PC-3 (cell line): ENCODE results near the gene NPY. TPM values are rescaled to one million over a fixed set of nuclear protein-coding genes. Genes with fewer than 3 reads are reported as not detected.
"Not testable (repeated sequence)": the region's sequence is repeated elsewhere in the genome, so short reads cannot be mapped to it uniquely, and the experiment has no call there.

Source experiments
- ATAC-seq: fragments of 200-7000 bp; cut with Tn5 transposase; 2 replicates; pipeline ENCODE4 v1.9.1; 2020; ENCODE audit warnings: mild to moderate bottlenecking, moderate library complexity
- BruUV-seq: library from RNA; stranded (reverse); fragments of 400-500 nt; replicated peaks from 2 replicates; lab custom pipeline; 2021; lab: Mats Ljungman, UMichigan
- CTCF ChIA-PET: fragments of 300-600 bp; sonication (Branson Sonifier 250); formaldehyde crosslinking; loops from one replicate; lab custom pipeline; 2022; ENCODE audit warnings: antibody characterized with exemption; lab: Charles Lee
- POLR2A ChIA-PET: fragments of 300-600 bp; sonication (Branson Sonifier 250); formaldehyde crosslinking; loops from one replicate; lab custom pipeline; 2022; ENCODE audit warnings: antibody characterized with exemption; ENCODE audit not compliant: unreplicated experiment; lab: Charles Lee
- DNase-seq: peaks from one replicate; pipeline ENCODE4 v3.0.0-alpha.2; 2015
- H2AFZ ChIP-seq: fragments of 300-600 bp; sonication (generic); 2 replicates; pipeline ENCODE4 v1.6.0; 2016; ENCODE audit warnings: antibody characterized with exemption, low read length
- H3F3A ChIP-seq: fragments of 300-600 bp; sonication (generic); one replicate; pipeline ENCODE4 v1.6.0; 2017; ENCODE audit warnings: antibody characterized with exemption, low read length, control low read depth, mild to moderate bottlenecking; ENCODE audit not compliant: unreplicated experiment
- H3K27ac ChIP-seq: fragments of 300-600 bp; sonication (generic); 2 replicates; pipeline ENCODE4 v1.5.1; 2016; ENCODE audit warnings: mild to moderate bottlenecking, low read length
- H3K27me3 ChIP-seq: fragments of 300-600 bp; sonication (generic); 2 replicates; pipeline ENCODE4 v1.6.1; 2016; ENCODE audit warnings: low read length, mixed read lengths
- H3K36me3 ChIP-seq: fragments of 300-600 bp; sonication (generic); 2 replicates; pipeline ENCODE4 v1.6.1; 2016; ENCODE audit warnings: low read depth, mixed run types, low read length, mixed read lengths
- H3K4me1 ChIP-seq: fragments of 300-600 bp; sonication (generic); 2 replicates; pipeline ENCODE4 v1.5.1; 2016; ENCODE audit warnings: low read length; ENCODE audit not compliant: insufficient read depth
- H3K4me2 ChIP-seq: fragments of 300-600 bp; sonication (generic); 2 replicates; pipeline ENCODE4 v1.6.0; 2016; ENCODE audit warnings: low read length
- H3K4me3 ChIP-seq: fragments of 300-600 bp; sonication (generic); 2 replicates; pipeline ENCODE4 v1.5.1; 2016; ENCODE audit warnings: mild to moderate bottlenecking, low read length, mixed read lengths
- H3K79me2 ChIP-seq: fragments of 300-600 bp; sonication (generic); 2 replicates; pipeline ENCODE4 v1.6.1; 2017; ENCODE audit warnings: low read length, mixed read lengths
- H3K9ac ChIP-seq: fragments of 300-600 bp; sonication (generic); 2 replicates; pipeline ENCODE4 v1.6.0; 2016; ENCODE audit warnings: mild to moderate bottlenecking, low read length
- H3K9me2 ChIP-seq: fragments of 300-600 bp; sonication (generic); replicated peaks from 2 replicates; pipeline ENCODE4 v1.6.1; 2016; ENCODE audit warnings: mixed run types, low read length, mixed read lengths
- H3K9me3 ChIP-seq: fragments of 300-600 bp; sonication (generic); 2 replicates; pipeline ENCODE4 v1.6.1; 2016; ENCODE audit warnings: low read length, mixed read lengths
- H4K20me1 ChIP-seq: fragments of 300-600 bp; sonication (generic); 2 replicates; pipeline ENCODE4 v1.6.1; 2016; ENCODE audit warnings: low read length, mixed read lengths
- CTCF ChIP-seq: fragments of 300-600 bp; sonication (generic); conservative IDR thresholded peaks from 2 replicates; pipeline ENCODE4 v1.5.1; 2017; ENCODE audit warnings: antibody characterized with exemption, low read depth, mild to moderate bottlenecking, low read length
- EZH2 ChIP-seq: fragments of 300-600 bp; sonication (generic); IDR thresholded peaks from one replicate; pipeline ENCODE4 v1.6.1; 2017; ENCODE audit warnings: antibody characterized with exemption, mild to moderate bottlenecking, low read length; ENCODE audit not compliant: unreplicated experiment
- EZH2phosphoT487 ChIP-seq: fragments of 300-600 bp; sonication (generic); IDR thresholded peaks from 2 replicates; pipeline ENCODE4 v1.6.1; 2018; ENCODE audit warnings: mild to moderate bottlenecking, antibody characterized with exemption, low read length, borderline replicate concordance
- intact Hi-C: fragments of 100-400 bp; cut with micrococcal nuclease; formaldehyde crosslinking; loops from 2 replicates; pipeline ENCODE4 v1.9.0; 2023
- total RNA-seq: library from RNA; depleted of rRNA; stranded (reverse); fragments of >200 nt; gene quantifications from 2 replicates; pipeline ENCODE4 v1.2.3, GENCODE V29; 2014

The NPY gene
- total RNA-seq, 1 experiment from 2014 or later, result not detected

- Histone ChIP-seq H3K9me2 (no peaks in the 10 kb centered on the region), H2AFZ (no peak overlapping the region), H3K36me3 (no peaks in the 10 kb centered on the region), H3K4me2 (no peak overlapping the region), H3K4me3 (no peak overlapping the region), H3K4me1 (no peaks in the 10 kb centered on the region), H3K27me3 (no peaks in the 10 kb centered on the region), H3K9ac (no peak overlapping the region), H3K79me2 (no peaks in the 10 kb centered on the region), H3F3A (no peaks in the 10 kb centered on the region), H3K9me3 (no peaks in the 10 kb centered on the region), H4K20me1 (no peaks in the 10 kb centered on the region), H3K27ac (no peak overlapping the region)
- intact Hi-C loops, result no loop called here
- ChIA-PET CTCF (no interaction called here), POLR2A (no interaction called here)
- BruUV-seq, result no TSS peak
- TF ChIP-seq CTCF (no peak), EZH2 (no peak), EZH2phosphoT487 (no peak)
- ATAC-seq (no peak), DNase-seq (no peak)
These were observed 32.4 kb upstream of the NPY start for GRCh38 chr7:24251568-24251967.

- TF ChIP-seq EZH2 (no peak), EZH2phosphoT487 (no peak), CTCF (no peak)
- no peak overlapping the region for H2AFZ ChIP-seq
- H4K20me1 ChIP-seq, result no peaks in the 10 kb centered on the region
- POLR2A ChIA-PET, result no interaction called here
- no TSS peak for BruUV-seq
- no peak overlapping the region for H3K9ac ChIP-seq
- H3K36me3 ChIP-seq, result no peaks in the 10 kb centered on the region
- intact Hi-C loops, result no loop called here
- H3K4me3 ChIP-seq, result no peak overlapping the region
- H3K4me2 ChIP-seq, result no peak overlapping the region
- DNase-seq (no peak), ATAC-seq (no peak)
- no peaks in the 10 kb centered on the region for H3K9me2 ChIP-seq
- no peaks in the 10 kb centered on the region for H3K27me3 ChIP-seq
- no peaks in the 10 kb centered on the region for H3K4me1 ChIP-seq
- CTCF ChIA-PET, result no interaction called here
- H3F3A ChIP-seq, result no peaks in the 10 kb centered on the region
- no peak overlapping the region for H3K27ac ChIP-seq
- H3K79me2 ChIP-seq, result no peaks in the 10 kb centered on the region
- no peaks in the 10 kb centered on the region for H3K9me3 ChIP-seq
These were observed 28.9 kb upstream of the NPY start for GRCh38 chr7:24255139-24255538.

GRCh38 chr7:24258324-24258723 is 25.7 kb upstream of the NPY start:
- H3K9ac ChIP-seq, CTCF ChIA-PET, H4K20me1 ChIP-seq, BruUV-seq, H3K79me2 ChIP-seq, DNase-seq, H2AFZ ChIP-seq, H3K4me1 ChIP-seq, H3K9me3 ChIP-seq, H3K27me3 ChIP-seq, intact Hi-C loops, POLR2A ChIA-PET, H3K4me3 ChIP-seq, ATAC-seq, H3F3A ChIP-seq, H3K27ac ChIP-seq, H3K36me3 ChIP-seq, H3K4me2 ChIP-seq, H3K9me2 ChIP-seq: not testable (repeated sequence)
